HG02885 (cell line): ENCODE data around the gene MMP28.

Experiments
- ATAC-seq: cut with Tn5 transposase; IDR thresholded peaks from one replicate; pipeline ENCODE4 v1.9.1; 2021; ENCODE audit warnings: mild to moderate bottlenecking; ENCODE audit not compliant: unreplicated experiment, poor library complexity

The MMP28 gene

DNA sequence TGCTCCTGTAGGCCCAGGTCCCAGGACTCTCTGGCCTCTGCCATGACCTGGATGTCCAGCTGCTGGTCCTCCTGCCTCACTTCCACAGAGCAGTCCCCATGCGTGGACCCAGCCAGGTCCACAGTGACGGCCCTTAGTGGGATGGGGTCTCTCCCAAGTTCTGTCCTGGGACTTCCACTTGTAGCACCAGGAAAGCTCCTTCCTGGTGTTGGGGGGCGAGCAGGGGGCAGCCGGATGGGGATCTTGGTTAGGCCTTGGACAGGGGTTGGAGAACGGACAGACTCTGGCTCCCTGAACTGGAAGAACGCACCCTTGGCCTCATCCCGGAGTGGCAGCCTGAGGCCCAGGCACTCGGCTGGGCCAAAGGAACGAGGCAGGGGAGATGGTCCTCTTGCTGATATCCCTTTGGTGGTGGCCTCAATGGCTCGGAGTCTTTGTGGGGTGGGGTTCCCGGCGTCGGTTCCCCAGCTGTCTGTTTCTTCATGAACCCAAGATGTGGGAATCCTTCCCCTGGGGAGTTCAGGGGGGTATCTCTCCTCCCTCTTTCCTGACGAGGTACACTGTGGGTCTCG, 49.6 kb downstream of the MMP28 start:
- no peak for ATAC-seq

DNA sequence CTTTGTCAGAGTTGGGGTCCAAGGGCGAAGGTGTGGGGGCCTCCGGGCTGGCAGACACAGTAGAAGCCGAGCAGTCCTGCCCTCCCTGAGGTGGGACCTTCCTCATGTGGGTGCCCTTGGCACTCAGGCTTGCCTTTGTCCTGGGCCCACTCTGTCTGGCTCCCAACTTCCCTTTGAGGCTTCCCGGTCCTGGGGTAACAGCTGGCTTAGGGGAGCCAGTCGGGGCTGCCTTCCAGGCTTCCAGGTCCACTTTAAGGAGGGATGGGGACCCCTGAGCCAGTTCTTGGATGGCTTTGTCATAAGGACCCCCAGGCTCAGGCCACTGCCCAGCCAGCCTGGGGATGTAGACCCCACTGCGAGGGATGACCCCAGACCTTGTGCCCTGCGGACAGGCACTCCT, 50.2 kb downstream of the MMP28 start:
- ATAC-seq, result no peak

DNA sequence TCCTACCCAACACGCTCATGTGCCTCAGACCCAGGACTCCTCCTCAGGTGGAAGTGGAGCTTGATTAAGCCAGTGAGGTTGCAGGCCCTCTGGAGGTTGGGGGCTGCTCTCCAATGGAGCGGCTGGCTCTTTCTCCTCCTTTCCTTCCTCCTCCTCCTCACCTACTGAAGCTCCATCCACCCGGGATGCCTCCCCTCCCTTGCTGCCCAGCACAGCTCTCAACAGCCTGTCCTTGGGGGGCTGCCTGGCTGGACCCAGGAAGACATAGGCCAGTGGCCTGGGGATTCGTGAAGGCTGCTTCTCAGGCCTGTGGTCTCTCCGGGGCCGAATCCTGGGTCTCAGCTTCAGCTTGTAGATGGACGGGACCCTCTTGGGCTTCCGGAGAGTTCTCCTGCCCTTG, 50.6 kb downstream of the MMP28 start:
- ATAC-seq, result no peak

DNA sequence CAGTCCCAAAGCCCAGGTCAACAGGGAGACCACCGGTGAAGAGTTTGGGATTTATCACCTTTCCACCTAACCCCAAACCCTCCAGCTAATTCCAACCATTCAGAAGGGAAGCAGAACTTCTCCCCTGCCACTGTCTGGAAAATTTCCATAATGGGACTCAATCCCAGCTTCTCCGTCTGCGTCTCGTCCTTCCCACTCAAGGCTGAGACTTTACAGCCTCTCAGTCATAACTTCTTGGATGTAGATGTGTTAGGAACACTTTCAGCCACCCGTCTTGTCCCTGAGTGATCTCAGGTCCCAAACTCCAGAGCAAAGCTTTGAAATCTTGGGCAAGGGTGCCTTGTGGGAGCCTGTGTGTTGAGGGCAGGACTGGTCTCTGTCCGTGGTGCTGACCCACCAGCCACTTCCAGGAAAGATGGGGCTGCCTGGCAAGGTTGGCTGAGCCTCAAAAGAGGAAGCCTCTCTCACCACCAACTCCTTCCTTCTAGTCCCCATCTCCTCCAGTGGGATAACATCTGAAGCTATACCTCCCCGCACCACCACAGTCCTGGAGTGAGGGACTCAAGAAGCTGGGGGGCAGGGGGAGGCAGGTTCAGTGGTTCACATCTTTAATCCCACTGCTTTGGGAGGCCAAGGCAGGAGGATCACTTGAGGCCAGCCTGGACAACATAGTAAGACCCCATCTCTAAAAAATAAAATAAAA, 51.7 kb downstream of the MMP28 start:
- no peak for ATAC-seq

DNA sequence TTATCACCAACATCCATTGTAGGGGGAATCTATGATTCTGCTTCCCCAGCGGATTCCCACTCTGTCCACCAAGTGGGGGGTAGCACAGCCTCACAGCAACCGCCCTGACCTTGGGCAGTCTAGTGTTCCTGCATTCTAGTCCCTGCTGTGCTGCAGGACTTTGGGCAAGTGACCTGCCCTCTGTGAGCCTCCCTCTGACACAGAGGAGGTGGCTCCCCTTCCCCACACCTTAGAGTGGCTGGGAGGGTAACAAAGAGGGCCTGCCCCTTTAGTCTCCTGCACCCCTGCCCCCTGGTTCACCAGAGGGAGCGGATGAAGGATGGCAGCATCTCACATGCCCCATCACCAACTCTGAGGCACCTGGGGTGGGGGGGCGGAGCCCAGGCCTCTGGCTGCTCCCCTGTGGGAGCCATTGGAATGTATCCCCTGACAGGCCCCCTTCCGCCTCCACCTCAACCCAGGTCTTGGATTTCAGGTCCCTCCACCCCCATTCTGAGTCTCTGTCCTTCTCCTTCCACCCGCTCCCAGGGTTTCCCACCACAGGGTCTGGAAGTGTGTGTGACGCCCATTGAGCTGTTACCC, 52.5 kb downstream of the MMP28 start:
- ATAC-seq, result no peak

DNA sequence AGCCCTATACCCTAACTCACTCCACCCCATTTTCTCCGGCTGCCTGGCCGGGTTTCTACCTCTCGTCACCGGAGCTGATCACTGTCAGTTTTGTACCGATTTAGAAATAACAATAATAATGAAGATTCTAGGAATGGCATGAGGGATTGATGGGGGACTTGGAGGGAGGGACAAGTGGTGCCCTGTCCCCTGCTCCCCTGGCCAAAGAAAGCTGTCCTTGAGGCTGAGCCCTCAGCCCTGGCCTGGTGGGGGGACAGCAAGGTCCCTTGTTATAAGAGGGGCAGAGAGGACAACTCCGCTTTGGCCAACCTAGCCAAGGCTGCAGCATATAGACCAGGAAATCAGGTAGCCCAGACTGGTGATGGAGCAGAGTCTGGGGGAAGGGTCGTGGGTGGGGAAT, 52.9 kb downstream of the MMP28 start:
- ATAC-seq, result no peak

DNA sequence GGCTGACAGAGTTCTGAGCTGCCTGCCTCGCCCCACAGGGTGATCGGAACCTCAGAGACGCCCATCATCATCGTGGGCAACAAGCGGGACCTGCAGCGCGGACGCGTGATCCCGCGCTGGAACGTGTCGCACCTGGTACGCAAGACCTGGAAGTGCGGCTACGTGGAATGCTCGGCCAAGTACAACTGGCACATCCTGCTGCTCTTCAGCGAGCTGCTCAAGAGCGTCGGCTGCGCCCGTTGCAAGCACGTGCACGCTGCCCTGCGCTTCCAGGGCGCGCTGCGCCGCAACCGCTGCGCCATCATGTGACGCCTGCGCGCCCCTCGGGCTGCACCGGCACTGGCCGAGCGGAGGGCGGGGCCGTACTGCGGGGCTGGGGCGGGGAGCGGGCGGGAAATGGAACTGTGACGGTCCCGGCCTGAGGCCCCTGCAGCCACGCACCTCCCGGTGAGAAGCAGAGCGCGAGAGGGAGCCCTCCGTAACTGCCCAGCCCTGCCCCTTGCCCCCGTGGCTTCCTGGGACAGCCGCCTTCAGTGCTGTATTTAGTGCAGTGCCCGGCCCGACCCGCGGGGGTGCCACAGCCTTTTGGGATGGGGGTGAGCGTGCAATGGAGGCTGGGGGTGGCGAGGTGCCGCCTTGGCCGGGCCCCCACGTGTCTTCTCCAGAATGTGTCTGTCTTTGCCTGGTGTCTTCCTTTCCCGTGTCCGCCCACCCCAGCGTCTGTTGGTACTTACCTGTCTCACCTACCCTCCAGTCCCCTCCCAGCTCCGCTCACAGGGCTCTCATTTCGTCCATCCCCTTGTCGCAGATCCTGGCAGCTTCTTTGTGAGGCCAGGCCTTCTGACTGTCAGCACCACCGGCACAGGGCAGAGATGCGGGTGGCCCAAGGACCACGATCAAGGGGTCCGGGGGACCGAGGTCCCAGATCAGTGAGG, 54.2 kb downstream of the MMP28 start:
- no peak for ATAC-seq

DNA sequence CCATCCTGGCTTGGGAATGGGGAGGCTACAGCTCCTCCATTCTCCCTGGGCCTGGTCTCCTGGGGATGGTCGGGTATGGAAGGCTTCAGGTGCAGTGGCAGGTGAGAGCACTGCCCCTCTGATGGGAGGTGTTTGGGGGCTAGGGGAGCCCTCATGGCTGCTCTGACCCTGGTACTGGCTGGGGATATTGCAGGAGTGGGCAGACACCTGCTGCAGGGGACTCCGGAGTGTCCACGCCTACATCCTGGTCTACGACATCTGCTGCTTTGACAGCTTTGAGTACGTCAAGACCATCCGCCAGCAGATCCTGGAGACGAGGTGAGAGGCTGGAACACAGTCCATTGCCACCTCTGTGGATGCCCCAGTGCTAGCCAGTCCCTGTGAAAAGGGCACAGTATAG, 55.2 kb downstream of the MMP28 start:
- ATAC-seq, result no peak

DNA sequence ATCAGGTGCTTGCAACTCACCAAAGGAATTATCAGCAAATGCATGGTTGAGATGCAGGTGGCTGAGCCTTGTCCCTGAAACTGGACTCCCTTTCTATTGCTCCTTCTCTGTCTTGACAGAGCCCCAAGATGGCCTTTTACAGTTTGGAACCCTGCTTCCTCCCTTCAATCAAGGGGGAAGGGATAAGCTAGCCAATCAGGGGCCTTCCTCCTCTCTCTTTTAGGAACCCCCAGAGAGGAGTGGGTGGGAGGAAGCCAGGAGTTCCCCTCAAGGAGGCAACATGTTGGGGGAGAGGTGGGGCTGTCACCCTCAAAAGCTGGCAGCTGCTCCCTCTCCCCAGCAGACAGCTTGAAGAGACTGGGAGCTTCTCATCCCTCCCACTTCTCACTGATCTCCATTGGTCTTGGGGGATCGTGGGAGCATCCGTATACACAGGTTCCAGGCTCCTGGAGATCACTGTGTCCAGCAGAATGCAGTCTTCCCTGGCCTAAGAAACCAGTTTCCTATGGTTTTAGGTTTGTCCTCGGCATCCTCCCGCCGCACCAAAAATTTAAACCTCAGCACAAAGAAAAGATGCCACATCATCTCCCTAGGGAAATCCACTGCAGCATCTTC, 56.8 kb downstream of the MMP28 start:
- ATAC-seq, result no peak

DNA sequence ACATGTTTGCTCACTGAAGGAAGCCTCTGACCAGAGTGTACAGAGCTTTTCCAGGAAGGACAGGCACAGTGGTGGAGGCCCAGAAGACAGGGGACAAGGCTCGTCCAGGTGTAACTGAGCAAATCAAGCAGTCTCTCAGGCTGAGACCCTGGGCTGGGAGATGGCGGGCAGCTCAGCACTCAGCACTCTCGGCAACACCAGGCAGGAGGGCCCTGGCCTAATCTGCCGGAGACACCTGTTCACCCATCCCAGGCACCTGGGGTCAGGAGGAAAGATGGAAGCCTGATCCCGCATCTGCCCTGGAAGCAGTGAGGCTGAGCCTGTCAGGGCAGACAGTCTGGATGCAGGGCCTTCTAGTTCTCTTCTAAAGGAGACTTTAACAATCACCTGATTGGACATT, 59.2 kb downstream of the MMP28 start:
- ATAC-seq, result no peak

DNA sequence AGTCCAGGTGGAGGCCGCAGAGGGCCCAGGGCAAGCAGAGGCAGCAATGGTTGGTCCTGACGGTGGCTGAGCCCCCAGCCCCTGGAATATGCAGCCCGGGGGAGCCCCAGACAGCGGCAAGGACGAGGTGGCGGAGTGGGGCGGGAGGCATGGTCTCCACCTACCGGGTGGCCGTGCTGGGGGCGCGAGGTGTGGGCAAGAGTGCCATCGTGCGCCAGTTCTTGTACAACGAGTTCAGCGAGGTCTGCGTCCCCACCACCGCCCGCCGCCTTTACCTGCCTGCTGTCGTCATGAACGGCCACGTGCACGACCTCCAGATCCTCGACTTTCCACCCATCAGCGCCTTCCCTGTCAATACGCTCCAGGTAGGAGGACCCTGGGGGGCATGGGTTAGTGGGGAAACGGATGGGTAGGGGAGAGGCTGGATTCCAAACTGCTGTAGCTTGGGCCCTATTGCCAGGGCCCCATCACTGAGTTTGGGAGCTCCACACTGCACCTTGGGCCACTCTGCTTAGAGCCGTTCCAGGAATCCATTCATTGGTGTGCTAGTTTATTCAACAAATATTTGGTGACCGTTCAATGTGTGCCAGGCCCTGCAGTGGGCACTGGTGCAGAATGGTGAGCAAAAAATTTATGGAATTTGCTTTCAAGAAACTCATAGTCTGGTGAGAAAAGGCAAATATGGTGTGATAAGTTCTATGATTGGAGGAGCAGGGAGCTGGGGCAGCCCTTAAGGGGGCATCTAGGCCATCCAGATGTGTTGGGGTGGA, 60.2 kb downstream of the MMP28 start:
- no peak for ATAC-seq

DNA sequence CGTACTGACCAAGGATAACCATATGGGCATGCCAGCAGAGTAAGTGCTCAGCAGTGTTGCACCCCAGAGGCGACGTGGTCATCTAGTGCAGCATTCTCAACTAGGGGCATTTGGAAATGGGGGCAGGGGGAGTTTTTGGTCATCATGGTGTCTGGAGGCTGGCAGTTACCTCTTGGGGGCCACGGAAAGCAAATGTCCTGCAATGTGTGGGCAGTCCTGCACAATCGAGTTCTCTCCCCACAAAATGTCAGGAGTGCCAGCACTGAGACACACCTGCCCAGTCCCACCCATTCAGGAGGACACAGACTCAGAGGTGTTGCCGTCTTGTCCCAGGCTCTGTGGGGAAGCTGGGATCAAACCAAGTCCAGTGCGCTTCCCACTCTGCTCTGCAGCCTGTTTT, 61.0 kb downstream of the MMP28 start:
- no peak for ATAC-seq

DNA sequence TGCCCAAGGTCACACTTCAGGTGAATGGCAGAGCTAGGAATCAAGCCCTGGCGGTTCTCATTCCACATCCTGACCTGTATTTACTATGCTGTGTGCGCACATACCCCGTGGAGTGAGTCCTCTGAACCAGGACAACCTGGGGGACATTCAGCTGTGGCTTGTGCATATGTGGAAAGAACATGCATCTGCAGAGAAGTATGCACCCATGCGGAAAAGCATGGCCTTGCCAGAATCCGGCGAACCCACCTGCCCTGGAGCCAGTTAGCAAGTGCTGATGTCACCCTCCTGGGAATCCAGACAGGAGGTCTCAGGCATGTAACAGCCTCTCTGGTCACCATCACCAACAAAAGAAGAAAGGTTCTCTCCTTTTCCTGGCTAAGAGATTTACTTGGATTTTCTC, 62.1 kb downstream of the MMP28 start:
- no peak for ATAC-seq

DNA sequence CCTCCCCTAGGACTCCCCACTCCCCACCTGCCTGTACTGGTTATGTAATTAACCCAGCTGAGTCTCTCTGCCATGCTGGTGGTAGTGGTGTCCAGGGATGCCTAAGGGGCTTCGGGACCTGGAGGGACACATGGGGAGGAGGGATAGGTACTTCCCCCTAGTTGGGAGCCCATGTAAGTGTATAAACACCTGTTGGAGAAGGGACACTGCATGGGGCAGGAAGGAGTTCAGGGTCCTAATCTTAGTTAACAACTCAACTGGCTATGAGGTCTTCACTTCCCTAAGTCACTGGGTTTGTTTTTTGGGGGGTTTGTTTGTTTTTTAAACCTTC, 62.7 kb downstream of the MMP28 start:
- ATAC-seq, result no peak

DNA sequence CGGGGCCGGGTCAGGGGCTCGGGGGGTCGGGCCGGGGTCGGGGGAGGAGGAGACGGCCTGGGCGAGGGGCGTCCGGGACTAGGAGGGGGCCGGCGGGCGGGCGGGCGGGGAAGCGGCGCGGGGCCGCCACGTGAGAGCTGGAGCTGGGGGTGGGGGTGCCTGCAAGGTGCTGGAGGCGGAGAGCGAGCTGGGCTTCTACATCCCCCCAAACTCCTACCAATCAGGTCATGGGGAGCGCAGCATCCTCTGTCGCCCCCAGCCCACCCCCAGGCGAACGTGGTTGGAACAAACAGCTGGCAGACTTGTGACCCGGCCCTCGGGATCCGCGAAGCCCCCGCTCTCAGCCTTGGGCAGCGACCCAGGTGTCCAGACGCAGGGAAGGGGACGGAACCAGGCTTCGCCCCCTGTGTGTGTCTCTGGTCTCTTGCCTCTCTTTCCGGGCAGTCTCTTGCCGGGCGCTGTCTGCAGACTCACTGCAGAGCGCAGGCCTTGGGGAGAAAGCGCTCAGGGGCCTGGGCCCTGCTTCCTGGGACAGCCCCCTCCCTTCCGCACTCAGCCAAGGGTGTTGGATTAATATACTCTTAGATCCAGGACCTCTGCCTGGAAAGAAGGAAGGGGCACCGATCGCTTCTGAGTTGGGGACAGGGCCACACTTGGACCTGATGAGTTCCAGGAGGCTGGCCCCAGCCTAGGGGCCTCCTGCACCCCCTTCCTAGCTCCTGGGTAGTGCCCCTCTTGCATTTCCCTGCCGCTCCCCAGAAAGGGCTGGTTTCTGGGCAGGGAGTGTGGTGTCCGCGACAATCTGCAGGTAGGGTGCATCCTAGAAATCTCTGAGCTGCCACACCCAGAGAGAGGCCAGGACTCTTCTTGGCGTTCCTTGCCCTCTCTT, 63.3 kb downstream of the MMP28 start:
- no peak for ATAC-seq

DNA sequence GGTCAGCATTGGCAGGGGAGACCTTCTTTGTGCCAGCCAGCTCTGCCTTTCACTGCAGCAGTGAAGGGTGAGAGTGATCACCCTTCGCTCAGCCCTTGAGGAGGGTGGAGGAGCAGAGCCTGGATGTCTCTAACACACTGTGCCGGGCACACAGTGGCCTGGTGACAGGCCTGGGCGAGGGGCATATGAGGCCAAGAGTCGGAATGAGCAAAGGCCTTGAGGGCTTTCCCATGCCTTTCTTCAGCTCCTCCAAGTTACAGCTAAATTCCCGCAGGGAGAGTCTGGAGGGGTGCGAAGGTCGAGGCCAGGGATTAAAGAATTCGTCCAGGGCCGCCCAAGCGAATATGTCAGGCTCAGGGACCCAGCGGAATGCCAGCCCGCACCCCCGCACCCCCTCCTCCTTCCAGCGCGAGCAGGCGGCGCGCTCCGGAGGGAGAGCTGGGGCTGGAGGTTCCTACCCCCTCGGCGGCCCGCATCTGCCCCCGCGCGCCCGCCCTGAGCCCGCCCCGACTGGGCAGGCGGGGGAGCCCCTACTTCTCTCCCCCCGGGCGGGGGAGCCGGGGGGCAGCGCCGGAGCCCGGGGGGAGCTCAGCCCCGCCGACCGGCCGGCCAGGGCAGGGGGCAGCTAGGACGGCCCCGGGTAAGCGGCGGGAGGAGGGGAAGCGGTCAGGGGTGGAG, 64.1 kb downstream of the MMP28 start, which contains the start of gene RASL10B:
TSS of gene RASL10B (plus strand) at position 401 of the 678 bp plus-strand sequence. CDS start 3,546 bp downstream, outside the sequence.
- no peak for ATAC-seq

DNA sequence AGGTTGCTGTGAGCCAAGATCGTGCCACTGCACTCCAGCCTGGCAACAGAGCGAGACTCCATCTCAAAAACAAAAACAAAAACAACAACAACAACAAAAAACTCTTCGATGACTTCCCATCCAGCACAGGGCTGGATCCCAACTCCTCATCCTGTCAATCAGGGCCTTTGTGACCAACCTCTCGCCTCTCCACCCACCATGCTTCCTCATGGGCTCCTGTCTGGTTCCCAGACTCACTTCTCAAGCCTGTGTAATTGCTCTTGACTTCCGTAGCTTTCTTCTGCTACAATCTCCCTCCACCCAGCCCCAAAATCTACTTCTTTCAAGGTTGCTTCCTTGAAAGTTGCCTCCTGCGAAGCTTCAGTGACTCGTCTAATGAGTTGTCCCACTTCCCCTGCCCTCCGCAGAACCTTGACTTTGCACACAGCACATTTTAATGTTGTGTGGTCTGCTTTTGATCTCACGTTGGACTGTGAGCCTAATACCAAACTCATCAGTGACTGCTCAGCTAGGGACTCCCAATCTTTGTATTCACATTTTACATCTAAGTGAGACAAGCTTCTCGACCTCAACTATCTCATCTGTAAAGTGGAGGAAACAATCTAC, 64.9 kb downstream of the MMP28 start:
- no peak for ATAC-seq

DNA sequence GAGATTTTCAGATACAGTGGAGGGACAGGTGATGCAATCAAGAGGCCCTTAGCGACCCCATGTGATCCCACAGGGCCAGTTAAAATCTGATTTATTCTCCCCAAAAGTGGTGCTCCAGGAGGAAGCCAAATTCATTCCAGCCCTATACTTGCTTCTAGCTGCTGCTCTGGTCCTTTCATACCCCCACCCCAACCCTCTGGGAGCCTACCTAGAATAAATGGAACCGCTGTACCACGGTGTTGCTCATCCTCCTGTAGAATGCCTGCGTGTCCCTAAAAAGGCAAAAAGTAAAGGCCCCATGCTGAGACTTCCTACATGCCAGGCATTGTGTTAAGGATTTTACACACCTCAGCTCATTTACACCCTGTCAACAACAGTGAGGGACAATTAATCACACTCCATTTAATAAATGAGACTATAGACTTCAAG, 66.0 kb downstream of the MMP28 start:
- ATAC-seq, result no peak
